B cell (primary cell): ENCODE results near the gene PCDHA1.

ENCODE experiments used
- CTCF ChIP-seq: fragments of 200-600 bp; IDR thresholded peaks from one replicate; pipeline ENCODE4 v1.8.0; 2022; ENCODE audit warnings: antibody characterized with exemption, mild to moderate bottlenecking
- EZH2 ChIP-seq: IDR thresholded peaks from 2 replicates; pipeline ENCODE4 v1.6.1; 2012; ENCODE audit warnings: borderline replicate concordance, low read depth, mild to moderate bottlenecking, moderate library complexity, low read length; ENCODE audit not compliant: insufficient read depth, poor library complexity, severe bottlenecking

GRCh38 chr5:140741967-140742366 is 44.0 kb upstream of the PCDHA1 start:
- TF ChIP-seq CTCF (no peak), EZH2 (no peak)
